ENCODE results near the gene PARD3. TPM values are rescaled to one million over a fixed set of nuclear protein-coding genes. Genes with fewer than 3 reads are reported as not detected.
A peak's percentile ranks its signal among the peaks of the same experiment; 100 is the strongest.
"Not testable (repeated sequence)": the region's sequence is repeated elsewhere in the genome, so short reads cannot be mapped to it uniquely, and the experiment has no call there.

The PARD3 gene
- total and polyA plus RNA-seq, 3 donors from 2014 or later, result 31.8 to 59.5 (median 49.5) TPM

DNA sequence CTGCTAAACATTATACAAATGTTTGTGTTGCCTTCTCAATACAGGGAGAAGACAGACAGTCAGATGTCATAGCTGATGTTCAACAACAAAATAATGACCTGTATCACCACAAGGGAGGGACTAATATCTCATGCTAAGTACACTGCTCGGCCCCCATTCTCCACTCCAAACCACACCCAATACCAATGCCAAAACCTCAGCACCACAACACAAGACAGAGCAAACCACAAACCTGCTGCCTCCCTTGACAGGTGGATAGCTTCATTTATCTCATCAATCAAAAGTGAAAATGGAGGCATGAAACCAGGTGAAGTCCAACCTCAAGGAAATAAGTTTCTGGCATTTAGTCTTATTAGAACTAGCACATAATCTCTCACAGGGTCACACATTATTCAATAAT lies 109.5 kb downstream of the PARD3 start:
- intact Hi-C loops (cut with DNase I; ENCODE audit: low total_unique reads), result no loop called here
- peaks cover 42% of the 10 kb centered on the region for H3K4me1 ChIP-seq
- TF ChIP-seq POLR2A (IDR thresholded peaks at IDR 0.05), result no peak
- TF ChIP-seq, protein P1, sequence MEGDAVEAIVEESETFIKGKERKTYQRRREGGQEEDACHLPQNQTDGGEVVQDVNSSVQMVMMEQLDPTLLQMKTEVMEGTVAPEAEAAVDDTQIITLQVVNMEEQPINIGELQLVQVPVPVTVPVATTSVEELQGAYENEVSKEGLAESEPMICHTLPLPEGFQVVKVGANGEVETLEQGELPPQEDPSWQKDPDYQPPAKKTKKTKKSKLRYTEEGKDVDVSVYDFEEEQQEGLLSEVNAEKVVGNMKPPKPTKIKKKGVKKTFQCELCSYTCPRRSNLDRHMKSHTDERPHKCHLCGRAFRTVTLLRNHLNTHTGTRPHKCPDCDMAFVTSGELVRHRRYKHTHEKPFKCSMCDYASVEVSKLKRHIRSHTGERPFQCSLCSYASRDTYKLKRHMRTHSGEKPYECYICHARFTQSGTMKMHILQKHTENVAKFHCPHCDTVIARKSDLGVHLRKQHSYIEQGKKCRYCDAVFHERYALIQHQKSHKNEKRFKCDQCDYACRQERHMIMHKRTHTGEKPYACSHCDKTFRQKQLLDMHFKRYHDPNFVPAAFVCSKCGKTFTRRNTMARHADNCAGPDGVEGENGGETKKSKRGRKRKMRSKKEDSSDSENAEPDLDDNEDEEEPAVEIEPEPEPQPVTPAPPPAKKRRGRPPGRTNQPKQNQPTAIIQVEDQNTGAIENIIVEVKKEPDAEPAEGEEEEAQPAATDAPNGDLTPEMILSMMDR (IDR thresholded peaks at IDR 0.05), result no peak

GRCh38 chr10:34704526-34705184 lies 110.4 kb downstream of the PARD3 start:
- H3K4me1 ChIP-seq, result peaks cover 39% of the 10 kb centered on the region
- peak overlapping the region in 1 of 2 donors; percentile 0 for H3K27ac ChIP-seq
- TF ChIP-seq, protein P1 (IDR thresholded peaks at IDR 0.05), result no peak
- TF ChIP-seq POLR2A (IDR thresholded peaks at IDR 0.05), result no peak
- H3K4me3 ChIP-seq, result no peak overlapping the region
- H3K36me3 ChIP-seq (ENCODE audit: low read depth, missing control alignments), result no peaks in the 10 kb centered on the region
- intact Hi-C loops (cut with DNase I; ENCODE audit: low total_unique reads), result no loop called here
- H3K9me3 ChIP-seq, result no peaks in the 10 kb centered on the region
- 41 to 48% methylated on average over 2 of the region's 2 CpGs for WGBS, 2 donors
- no peak for DNase-seq
- no peaks in the 10 kb centered on the region for H3K27me3 ChIP-seq

More for the DNA sequence above, 109.5 kb downstream of the PARD3 start:
- 70 to 80% methylated on average over 1 of the region's 1 CpG for WGBS, 2 donors
- H3K4me3 ChIP-seq, result no peak overlapping the region
- H3K36me3 ChIP-seq (ENCODE audit: low read depth, missing control alignments), result no peaks in the 10 kb centered on the region
- no peaks in the 10 kb centered on the region for H3K27me3 ChIP-seq
- no peaks in the 10 kb centered on the region for H3K9me3 ChIP-seq
- no peak overlapping the region for H3K27ac ChIP-seq
- no peak for DNase-seq

- TF ChIP-seq POLR2A (IDR thresholded peaks at IDR 0.05), result no peak
- Histone ChIP-seq H3K9me3 (no peaks in the 10 kb centered on the region), H3K36me3 (ENCODE audit: low read depth, missing control alignments) (no peaks in the 10 kb centered on the region), H3K27ac (peak overlapping the region in 1 of 2 donors; percentile 57), H3K4me1 (peaks cover 39% of the 10 kb centered on the region), H3K4me3 (no peak overlapping the region), H3K27me3 (no peaks in the 10 kb centered on the region)
- WGBS, 2 donors, result 43 to 47% methylated on average over 2 of the region's 2 CpGs
- no peak for DNase-seq
- intact Hi-C loops (cut with DNase I; ENCODE audit: low total_unique reads), result no loop called here
Measured at GRCh38 chr10:34702982-34703381, 112.1 kb downstream of the PARD3 start.

DNA sequence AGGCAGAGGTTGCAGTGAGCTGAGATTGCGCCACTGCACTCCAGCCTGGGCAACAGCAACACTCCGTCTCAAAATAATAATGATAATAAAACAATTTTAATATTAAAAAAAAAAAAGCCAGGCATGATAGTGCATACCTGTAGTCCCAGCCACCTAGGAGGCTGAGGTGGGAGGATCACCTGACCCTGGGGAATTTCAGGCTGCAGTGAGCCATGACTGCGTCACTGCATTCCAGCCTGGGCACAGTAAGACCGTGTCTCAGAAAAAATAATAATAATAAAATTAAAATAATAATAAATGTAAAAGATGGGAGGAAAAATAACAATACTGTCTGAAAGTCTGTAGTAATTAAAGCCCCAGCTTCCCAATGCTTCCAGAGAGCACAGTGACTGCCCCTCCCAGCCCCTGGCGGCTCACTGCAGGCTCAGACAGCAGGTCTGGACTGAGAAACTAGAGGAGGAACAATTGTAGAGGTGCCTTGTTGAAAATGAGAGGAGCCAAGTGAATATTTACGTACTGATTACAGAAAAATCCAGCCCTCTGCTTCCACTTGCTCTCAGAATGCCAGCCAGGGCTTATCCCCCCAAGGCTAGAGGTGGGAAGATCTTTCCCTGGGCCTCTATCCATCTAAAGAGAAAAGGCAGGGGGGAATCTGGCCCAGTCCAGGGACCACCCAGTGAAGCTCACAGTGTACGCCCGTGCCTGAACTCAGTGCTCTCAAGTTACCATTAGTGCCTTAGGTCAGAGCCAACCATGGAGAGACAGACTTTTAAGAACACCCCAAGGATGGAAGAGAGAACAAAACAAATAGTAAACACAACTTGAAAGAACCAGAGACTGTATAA lies 112.8 kb downstream of the PARD3 start:
- H3K27ac ChIP-seq, result peak overlapping the region in 1 of 2 donors; percentile 57
- intact Hi-C loops (cut with DNase I; ENCODE audit: low total_unique reads), result no loop called here
- WGBS, 2 donors, result 55 to 67% methylated on average over 8 of the region's 8 CpGs
- no peaks in the 10 kb centered on the region for H3K36me3 ChIP-seq (ENCODE audit: low read depth, missing control alignments)
- H3K4me3 ChIP-seq, result no peak overlapping the region
- peaks cover 35% of the 10 kb centered on the region for H3K4me1 ChIP-seq
- H3K27me3 ChIP-seq, result no peaks in the 10 kb centered on the region
- TF ChIP-seq POLR2A (IDR thresholded peaks at IDR 0.05), result no peak
- TF ChIP-seq, protein P1 (IDR thresholded peaks at IDR 0.05), result no peak
- H3K9me3 ChIP-seq, result no peaks in the 10 kb centered on the region
- peak; percentile 37 for DNase-seq

GRCh38 chr10:34701194-34701593 lies 113.9 kb downstream of the PARD3 start:
- H3K27ac ChIP-seq, result no peak overlapping the region
- intact Hi-C loops (cut with DNase I; ENCODE audit: low total_unique reads), result no loop called here
- H3K9me3 ChIP-seq, result no peaks in the 10 kb centered on the region
- no peaks in the 10 kb centered on the region for H3K36me3 ChIP-seq (ENCODE audit: low read depth, missing control alignments)
- no peak overlapping the region for H3K4me3 ChIP-seq
- peaks cover 33% of the 10 kb centered on the region for H3K4me1 ChIP-seq
- 71 to 85% methylated on average over 6 of the region's 6 CpGs for WGBS, 2 donors
- H3K27me3 ChIP-seq, result no peaks in the 10 kb centered on the region
- TF ChIP-seq, protein P1 (IDR thresholded peaks at IDR 0.05), result no peak
- TF ChIP-seq POLR2A (IDR thresholded peaks at IDR 0.05), result no peak
- no peak for DNase-seq

DNA sequence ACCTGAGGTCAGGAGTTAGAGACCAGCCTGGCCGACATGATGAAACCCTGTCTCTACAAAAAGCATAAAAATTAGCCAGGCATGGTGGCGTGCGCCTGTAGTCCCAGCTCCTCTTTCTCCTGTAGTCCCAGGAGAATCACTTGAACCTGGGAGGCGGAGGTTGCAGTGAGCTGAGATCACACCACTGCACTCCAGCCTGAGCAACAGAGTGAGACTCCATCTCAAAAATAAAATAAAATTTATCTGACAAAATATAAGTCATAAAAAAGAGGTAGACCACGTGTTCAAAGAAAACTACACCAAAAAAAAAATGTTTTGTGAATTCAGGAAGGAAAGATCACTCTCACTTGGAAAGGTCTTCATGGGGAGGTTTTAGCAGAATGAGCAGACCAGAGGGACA lies 114.3 kb downstream of the PARD3 start:
- H3K4me3 ChIP-seq; intact Hi-C loops (cut with DNase I; ENCODE audit: low total_unique reads); DNase-seq; H3K9me3 ChIP-seq; H3K27me3 ChIP-seq; H3K36me3 ChIP-seq (ENCODE audit: low read depth, missing control alignments); H3K27ac ChIP-seq: not testable (repeated sequence)
- H3K4me1 ChIP-seq, result peaks cover 28% of the 10 kb centered on the region
- WGBS, 2 donors, result 82% methylated on average over 5 of the region's 5 CpGs
